HepG2 (cell line): ENCODE results near the gene OARD1. TPM values are rescaled to one million over a fixed set of nuclear protein-coding genes. Genes with fewer than 3 reads are reported as not detected.
A peak's percentile ranks its signal among the peaks of the same experiment; 100 is the strongest.

Experiments
- ATAC-seq: fragments of 200-7000 bp; cut with Tn5 transposase; 3 replicates; pipeline ENCODE4 v1.9.1; 2020; ENCODE audit warnings: mild to moderate bottlenecking, moderate library complexity
- BruUV-seq: library from RNA; stranded (reverse); fragments of 400-500 nt; replicated peaks from 2 replicates; lab custom pipeline; 2021; lab: Mats Ljungman, UMichigan
- CTCF ChIA-PET: fragments of 300-600 bp; formaldehyde crosslinking; extraction: SDS; loops from one replicate; lab custom pipeline; 2021; ENCODE audit warnings: low total read pairs, inconsistent platforms, low intra/inter-chr PET ratio; lab: Yijun Ruan, JAX
- POLR2A ChIA-PET: fragments of 350-600 bp; sonication (Branson Sonifier 250); formaldehyde crosslinking; loops from one replicate; lab custom pipeline; 2020; ENCODE audit warnings: antibody characterized with exemption, inconsistent platforms; lab: Yijun Ruan, JAX
- DNase-seq: peaks from one replicate; pipeline ENCODE4 v3.0.0-alpha.2; 2015; ENCODE audit warnings: low spot score
- FAIRE-seq: peaks from 3 replicates; lab custom pipeline; 2011; peaks lifted over from hg19 to GRCh38; lab: Jason Lieb, UNC
- H2AFZ ChIP-seq: one replicate; pipeline ENCODE4 v1.6.1; 2011; ENCODE audit warnings: low read length, inconsistent platforms
- H3K27ac ChIP-seq: fragments of 300-600 bp; 3 replicates; pipeline ENCODE4 v1.8.0; 2011; ENCODE audit warnings: mixed run types, mild to moderate bottlenecking, mixed read lengths, low read length, inconsistent platforms; ENCODE audit not compliant: insufficient read depth; ENCODE audit errors: extremely low read length
- H3K27me3 ChIP-seq, 2 experiments: fragments of 200-600 bp in 1 of 2; 2 replicates in 1 of 2; 3 replicates in 1 of 2; pipeline versions ENCODE4 v1.6.0 to v1.8.0; 2011; ENCODE audit warnings: low read length in 2 of 2, mild to moderate bottlenecking in 2 of 2, moderate library complexity in 2 of 2, inconsistent platforms in 1 of 2; ENCODE audit not compliant: insufficient read depth in 2 of 2, control insufficient read depth in 1 of 2
- H3K36me3 ChIP-seq, 2 experiments: fragments of 200-600 bp in 1 of 2; replicated peaks in 1 of 2; 2 replicates in 1 of 2; 3 replicates in 1 of 2; pipeline versions ENCODE4 v1.5.1 to v1.8.0; 2011; ENCODE audit warnings: low read length in 2 of 2, inconsistent platforms in 1 of 2; ENCODE audit not compliant: insufficient read depth in 2 of 2, control insufficient read depth in 1 of 2
- H3K4me1 ChIP-seq: 2 replicates; pipeline ENCODE4 v1.5.1; 2012; ENCODE audit warnings: low read length, inconsistent platforms; ENCODE audit not compliant: insufficient read depth
- H3K4me2 ChIP-seq: 2 replicates; pipeline ENCODE4 v1.6.0; 2011; ENCODE audit warnings: low read depth, low read length, inconsistent platforms
- H3K4me3 ChIP-seq, 3 experiments: fragments of 200-600 bp in 1 of 3; sonication (generic), shearing (Covaris generic) in 1 of 3; replicated peaks in 1 of 3; 2 replicates each; pipeline ENCODE4 v1.5.1; 2011 to 2016; ENCODE audit warnings: low read length in 3 of 3, inconsistent platforms in 2 of 3, low read depth in 2 of 3, mild to moderate bottlenecking in 2 of 3, control low read depth in 1 of 3, mixed read lengths in 1 of 3; ENCODE audit not compliant: insufficient read depth in 1 of 3
- H3K79me2 ChIP-seq: one replicate; pipeline ENCODE4 v1.6.1; 2011; ENCODE audit warnings: low read length, inconsistent platforms; ENCODE audit not compliant: insufficient read depth
- H3K9ac ChIP-seq: 2 replicates; pipeline ENCODE4 v1.6.0; 2011; ENCODE audit warnings: mild to moderate bottlenecking, low read depth, low read length, inconsistent platforms; ENCODE audit not compliant: insufficient read depth
- H3K9me3 ChIP-seq: 2 replicates; pipeline ENCODE4 v1.5.1; 2012; ENCODE audit warnings: mild to moderate bottlenecking, low read length
- H4K20me1 ChIP-seq: 2 replicates; pipeline ENCODE4 v1.6.0; 2011; ENCODE audit warnings: inconsistent platforms, mild to moderate bottlenecking, low read length, moderate library complexity; ENCODE audit not compliant: insufficient read depth
- KDM4B ChIP-seq: sonication (generic); formaldehyde crosslinking; IDR thresholded peaks from 2 replicates; pipeline ENCODE4 v1.4.0; 2020; ENCODE audit warnings: missing genetic modification reagents
- MZF1 ChIP-seq: sonication (generic); formaldehyde crosslinking; IDR thresholded peaks from 2 replicates; pipeline ENCODE4 v1.8.1; 2023; ENCODE audit warnings: mild to moderate bottlenecking, missing genetic modification reagents, borderline replicate concordance
- NR2F1 ChIP-seq, 2 experiments: fragments of 450-650 bp in 1 of 2; formaldehyde crosslinking in 1 of 2; IDR thresholded peaks; 2 replicates each; pipeline versions ENCODE4 v1.5.0 to v1.6.1; 2016 to 2020; ENCODE audit warnings: mild to moderate bottlenecking in 1 of 2, missing compliant biosample characterization in 1 of 2, missing genetic modification reagents in 1 of 2, moderate library complexity in 1 of 2
- ZNF256 ChIP-seq: sonication (generic); formaldehyde crosslinking; conservative IDR thresholded peaks from 2 replicates; pipeline ENCODE4 v1.4.0; 2020; ENCODE audit warnings: missing genetic modification reagents
- ZNF263 ChIP-seq: sonication (generic); formaldehyde crosslinking; IDR thresholded peaks from 2 replicates; pipeline ENCODE4 v1.4.0; 2020; ENCODE audit warnings: missing genetic modification reagents
- ZNF333 ChIP-seq: sonication (generic); formaldehyde crosslinking; IDR thresholded peaks from 2 replicates; pipeline ENCODE4 v1.4.0; 2020; ENCODE audit warnings: mild to moderate bottlenecking, missing genetic modification reagents, borderline replicate concordance
- ZNF432 ChIP-seq: sonication (generic); formaldehyde crosslinking; IDR thresholded peaks from 2 replicates; pipeline ENCODE4 v1.5.0; 2020; ENCODE audit warnings: missing genetic modification reagents, mild to moderate bottlenecking, borderline replicate concordance
- ZNF616 ChIP-seq: sonication (generic); formaldehyde crosslinking; IDR thresholded peaks from 2 replicates; pipeline ENCODE4 v1.5.0; 2020; ENCODE audit warnings: low read depth, mild to moderate bottlenecking, missing genetic modification reagents
- ZNF672 ChIP-seq: sonication (generic); formaldehyde crosslinking; IDR thresholded peaks from 2 replicates; pipeline ENCODE4 v1.8.1; 2022; ENCODE audit warnings: missing genetic modification reagents
- WGBS: methylation state at CpG from one replicate; pipeline ENCODE4 v1.1.6; 2017; ENCODE audit warnings: low lambda C conversion rate; 5-methylcytosine and 5-hydroxymethylcytosine counted together
- in situ Hi-C: cut with HindIII; loops from 2 replicates; pipeline ENCODE4 v1.10.0; 2017; ENCODE audit warnings: low pct_unique_long_range_greater_than_20kb; ENCODE audit not compliant: extremely low pct_ligation_motif_present
- intact Hi-C: fragments of 100-400 bp; cut with micrococcal nuclease; formaldehyde crosslinking; loops from one replicate; pipeline ENCODE4 v1.10.0; 2022; ENCODE audit not compliant: unreplicated experiment
- polyA plus RNA-seq, 8 experiments: library from polyadenylated mRNA; depleted of rRNA in 3 of 8; stranded (reverse) in 7 of 8; unstranded in 1 of 8; fragments of >200 nt; fragmentation: Illumina TruSeq in 4 of 8; extraction: Trizol in 4 of 8; gene quantifications; 2 replicates each; pipeline versions ENCODE4 v1.2.1 to v1.2.3, GENCODE V29; 2011 to 2016; ENCODE audit warnings: low read depth in 4 of 8, missing spikeins in 1 of 8, mixed read lengths in 1 of 8; ENCODE audit not compliant: insufficient read depth in 1 of 8
- total RNA-seq, 5 experiments: library from RNA; depleted of rRNA; stranded (reverse); fragments of >200 nt; fragmentation: Illumina TruSeq; extraction: Trizol; gene quantifications; 2 replicates each; pipeline ENCODE4 v1.2.3, GENCODE V29; 2016; ENCODE audit warnings: low read depth in 1 of 5
- TF ChIP-seq, protein P1 (sequence below): IDR thresholded peaks from 2 replicates; pipeline ENCODE4 v1.6.1; 2016; ENCODE audit warnings: low read depth, missing genetic modification reagents, missing compliant biosample characterization
- TF ChIP-seq, protein P2 (sequence below): sonication (generic); formaldehyde crosslinking; IDR thresholded peaks from 2 replicates; pipeline ENCODE4 v1.5.0; 2020; ENCODE audit warnings: missing genetic modification reagents, mild to moderate bottlenecking, borderline replicate concordance
- TF ChIP-seq, protein P3 (sequence below): sonication (generic); formaldehyde crosslinking; IDR thresholded peaks from 2 replicates; pipeline ENCODE4 v1.5.0; 2020; ENCODE audit warnings: missing genetic modification reagents
- TF ChIP-seq, protein P4 (sequence below): fragments of 450-650 bp; IDR thresholded peaks from 2 replicates; pipeline ENCODE4 v1.6.1; 2017; ENCODE audit warnings: mild to moderate bottlenecking

The OARD1 gene
- total and polyA plus RNA-seq, 2 of the 13 experiments (the other 11 are each of a cell fraction or from before 2014, with no cell fraction given): 18.4 to 49.0 TPM

DNA sequence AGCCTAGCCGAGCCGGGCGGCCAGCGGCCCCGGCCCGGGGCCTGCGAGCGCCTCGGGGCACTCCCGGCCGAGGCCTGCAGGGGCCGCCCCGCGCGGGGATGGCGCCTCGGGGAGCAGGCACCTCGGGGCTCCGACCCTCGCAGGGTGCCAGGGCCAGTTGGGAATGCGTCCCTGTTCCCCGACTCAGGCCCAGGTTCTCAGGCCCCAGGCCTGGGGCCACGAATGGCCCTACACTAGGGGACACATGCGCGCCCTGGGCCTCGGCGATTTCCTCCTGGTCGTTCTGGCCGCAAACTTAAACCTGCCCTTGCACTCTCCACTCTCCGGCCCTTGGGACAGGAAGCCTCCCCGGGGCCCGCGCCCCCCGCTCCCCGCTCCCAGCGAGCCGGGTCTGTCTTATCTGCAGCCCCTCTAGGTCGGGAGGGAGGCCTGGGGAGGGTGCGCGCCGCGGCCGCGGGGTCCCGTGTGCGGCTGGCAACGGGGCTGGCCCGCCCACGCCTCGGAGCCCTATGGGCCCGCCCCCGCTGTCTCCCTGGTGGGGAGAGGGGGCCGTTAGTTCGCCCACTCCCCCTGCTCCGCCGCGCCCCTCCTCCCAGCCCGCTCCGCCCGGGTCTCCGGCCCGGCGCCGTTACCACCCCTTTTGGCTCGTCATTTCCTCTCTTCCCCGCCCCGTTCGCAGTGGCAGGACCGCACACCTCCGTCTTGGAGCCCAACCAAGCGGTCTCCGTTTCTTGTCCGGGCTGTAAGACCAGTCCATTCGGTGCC, 1.2 kb upstream of the OARD1 start:
- peaks cover 0 to 12% of the 10 kb centered on the region in 2 experiments; a peak in 3 of 5 replicates for H3K36me3 ChIP-seq
- CTCF ChIA-PET: no interaction called here
- POLR2A ChIA-PET: interaction anchor here (1.0 to 3.0 kb wide), 18 partner anchors 10 to 1490 kb away, joined by 3 to 46 read pairs (median 5); partner anchors contain the start of genes TSPO2, UBR2 and UNC5CL
- no peak overlapping the region for H2AFZ ChIP-seq
- intact Hi-C loops (loop anchor here (2.0 kb wide), 2 partner anchors 115 to 175 kb away; no protein-coding TSS in a partner anchor), in situ Hi-C loops (loop anchor here (5.0 kb wide), 1 partner anchor 76 kb away; no protein-coding TSS in a partner anchor)
- no TSS peak for BruUV-seq
- H3K9ac ChIP-seq: peak overlapping the region; percentile 99
- peak overlapping the region; percentile 97 to 100 (median 98) for H3K4me3 ChIP-seq
- H3K4me1 ChIP-seq: peaks cover 43% of the 10 kb centered on the region
- DNase-seq (peak; percentile 86), ATAC-seq (peak; percentile 47), FAIRE-seq (no peak)
- H4K20me1 ChIP-seq: peaks cover 17% of the 10 kb centered on the region
- H3K27ac ChIP-seq: peak overlapping the region; percentile 97
- no peaks in the 10 kb centered on the region; a peak in 2 of 5 replicates for H3K27me3 ChIP-seq
- no peaks in the 10 kb centered on the region for H3K9me3 ChIP-seq
- H3K4me2 ChIP-seq: peak overlapping the region; percentile 93
- 1% methylated on average over 22 of the region's 74 CpGs for WGBS
- peaks cover 56% of the 10 kb centered on the region for H3K79me2 ChIP-seq
- TF ChIP-seq, protein P1, sequence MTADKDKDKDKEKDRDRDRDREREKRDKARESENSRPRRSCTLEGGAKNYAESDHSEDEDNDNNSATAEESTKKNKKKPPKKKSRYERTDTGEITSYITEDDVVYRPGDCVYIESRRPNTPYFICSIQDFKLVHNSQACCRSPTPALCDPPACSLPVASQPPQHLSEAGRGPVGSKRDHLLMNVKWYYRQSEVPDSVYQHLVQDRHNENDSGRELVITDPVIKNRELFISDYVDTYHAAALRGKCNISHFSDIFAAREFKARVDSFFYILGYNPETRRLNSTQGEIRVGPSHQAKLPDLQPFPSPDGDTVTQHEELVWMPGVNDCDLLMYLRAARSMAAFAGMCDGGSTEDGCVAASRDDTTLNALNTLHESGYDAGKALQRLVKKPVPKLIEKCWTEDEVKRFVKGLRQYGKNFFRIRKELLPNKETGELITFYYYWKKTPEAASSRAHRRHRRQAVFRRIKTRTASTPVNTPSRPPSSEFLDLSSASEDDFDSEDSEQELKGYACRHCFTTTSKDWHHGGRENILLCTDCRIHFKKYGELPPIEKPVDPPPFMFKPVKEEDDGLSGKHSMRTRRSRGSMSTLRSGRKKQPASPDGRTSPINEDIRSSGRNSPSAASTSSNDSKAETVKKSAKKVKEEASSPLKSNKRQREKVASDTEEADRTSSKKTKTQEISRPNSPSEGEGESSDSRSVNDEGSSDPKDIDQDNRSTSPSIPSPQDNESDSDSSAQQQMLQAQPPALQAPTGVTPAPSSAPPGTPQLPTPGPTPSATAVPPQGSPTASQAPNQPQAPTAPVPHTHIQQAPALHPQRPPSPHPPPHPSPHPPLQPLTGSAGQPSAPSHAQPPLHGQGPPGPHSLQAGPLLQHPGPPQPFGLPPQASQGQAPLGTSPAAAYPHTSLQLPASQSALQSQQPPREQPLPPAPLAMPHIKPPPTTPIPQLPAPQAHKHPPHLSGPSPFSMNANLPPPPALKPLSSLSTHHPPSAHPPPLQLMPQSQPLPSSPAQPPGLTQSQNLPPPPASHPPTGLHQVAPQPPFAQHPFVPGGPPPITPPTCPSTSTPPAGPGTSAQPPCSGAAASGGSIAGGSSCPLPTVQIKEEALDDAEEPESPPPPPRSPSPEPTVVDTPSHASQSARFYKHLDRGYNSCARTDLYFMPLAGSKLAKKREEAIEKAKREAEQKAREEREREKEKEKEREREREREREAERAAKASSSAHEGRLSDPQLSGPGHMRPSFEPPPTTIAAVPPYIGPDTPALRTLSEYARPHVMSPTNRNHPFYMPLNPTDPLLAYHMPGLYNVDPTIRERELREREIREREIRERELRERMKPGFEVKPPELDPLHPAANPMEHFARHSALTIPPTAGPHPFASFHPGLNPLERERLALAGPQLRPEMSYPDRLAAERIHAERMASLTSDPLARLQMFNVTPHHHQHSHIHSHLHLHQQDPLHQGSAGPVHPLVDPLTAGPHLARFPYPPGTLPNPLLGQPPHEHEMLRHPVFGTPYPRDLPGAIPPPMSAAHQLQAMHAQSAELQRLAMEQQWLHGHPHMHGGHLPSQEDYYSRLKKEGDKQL (CRISPR knock-in tag): no peak
- TF ChIP-seq ZNF672 (CRISPR knock-in tag) (no peak), ZNF333 (CRISPR knock-in tag) (peak; percentile 23; the same call in 1 of the 2 replicates), ZNF432 (CRISPR knock-in tag) (no peak), ZNF256 (CRISPR knock-in tag) (0 out of 2 replicates have a peak, but pooled peaks have one; percentile 34), MZF1 (no peak), ZNF616 (CRISPR knock-in tag) (no peak), NR2F1 (CRISPR knock-in tag; IDR thresholded peaks at IDR 0.05) (0 out of 4 replicates have a peak, but pooled peaks of 1 of the 2 experiments have one; percentile 23), ZNF263 (CRISPR knock-in tag) (0 out of 2 replicates have a peak, but pooled peaks have one; percentile 35), KDM4B (CRISPR knock-in tag) (no peak)
- TF ChIP-seq, protein P2, sequence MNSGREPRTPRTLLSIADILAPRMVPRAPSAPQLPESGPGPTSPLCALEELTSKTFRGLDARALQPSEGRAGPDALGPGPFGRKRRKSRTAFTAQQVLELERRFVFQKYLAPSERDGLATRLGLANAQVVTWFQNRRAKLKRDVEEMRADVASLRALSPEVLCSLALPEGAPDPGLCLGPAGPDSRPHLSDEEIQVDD (CRISPR knock-in tag): no peak
- TF ChIP-seq, protein P3, sequence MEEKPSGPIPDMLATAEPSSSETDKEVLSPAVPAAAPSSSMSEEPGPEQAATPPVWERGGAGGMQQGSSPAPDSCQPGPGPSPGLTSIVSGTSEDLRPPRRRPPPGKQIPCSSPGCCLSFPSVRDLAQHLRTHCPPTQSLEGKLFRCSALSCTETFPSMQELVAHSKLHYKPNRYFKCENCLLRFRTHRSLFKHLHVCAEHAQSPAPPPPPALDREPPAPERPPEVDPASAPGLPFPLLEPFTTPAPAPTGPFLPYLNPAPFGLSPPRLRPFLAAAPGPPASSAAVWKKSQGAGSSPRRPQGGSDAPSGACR (CRISPR knock-in tag): peak; percentile 75; the same call in 1 of the 2 replicates
- TF ChIP-seq, protein P4, sequence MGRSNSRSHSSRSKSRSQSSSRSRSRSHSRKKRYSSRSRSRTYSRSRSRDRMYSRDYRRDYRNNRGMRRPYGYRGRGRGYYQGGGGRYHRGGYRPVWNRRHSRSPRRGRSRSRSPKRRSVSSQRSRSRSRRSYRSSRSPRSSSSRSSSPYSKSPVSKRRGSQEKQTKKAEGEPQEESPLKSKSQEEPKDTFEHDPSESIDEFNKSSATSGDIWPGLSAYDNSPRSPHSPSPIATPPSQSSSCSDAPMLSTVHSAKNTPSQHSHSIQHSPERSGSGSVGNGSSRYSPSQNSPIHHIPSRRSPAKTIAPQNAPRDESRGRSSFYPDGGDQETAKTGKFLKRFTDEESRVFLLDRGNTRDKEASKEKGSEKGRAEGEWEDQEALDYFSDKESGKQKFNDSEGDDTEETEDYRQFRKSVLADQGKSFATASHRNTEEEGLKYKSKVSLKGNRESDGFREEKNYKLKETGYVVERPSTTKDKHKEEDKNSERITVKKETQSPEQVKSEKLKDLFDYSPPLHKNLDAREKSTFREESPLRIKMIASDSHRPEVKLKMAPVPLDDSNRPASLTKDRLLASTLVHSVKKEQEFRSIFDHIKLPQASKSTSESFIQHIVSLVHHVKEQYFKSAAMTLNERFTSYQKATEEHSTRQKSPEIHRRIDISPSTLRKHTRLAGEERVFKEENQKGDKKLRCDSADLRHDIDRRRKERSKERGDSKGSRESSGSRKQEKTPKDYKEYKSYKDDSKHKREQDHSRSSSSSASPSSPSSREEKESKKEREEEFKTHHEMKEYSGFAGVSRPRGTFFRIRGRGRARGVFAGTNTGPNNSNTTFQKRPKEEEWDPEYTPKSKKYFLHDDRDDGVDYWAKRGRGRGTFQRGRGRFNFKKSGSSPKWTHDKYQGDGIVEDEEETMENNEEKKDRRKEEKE: no peak
